GM23248 (cell line): ENCODE results near the gene MYH3. TPM values are rescaled to one million over a fixed set of nuclear protein-coding genes. Genes with fewer than 3 reads are reported as not detected.

Source experiments
- DNase-seq: peaks from one replicate; pipeline ENCODE4 v3.0.0-alpha.2; 2015
- H2AFZ ChIP-seq: fragments of 200-600 bp; sonication (generic); 2 replicates; pipeline ENCODE4 v1.6.1; 2016; ENCODE audit warnings: antibody characterized with exemption
- H3F3A ChIP-seq: fragments of 200-600 bp; sonication (generic); 2 replicates; pipeline ENCODE4 v1.6.1; 2016; ENCODE audit warnings: mild to moderate bottlenecking, antibody characterized with exemption, mixed run types; ENCODE audit not compliant: insufficient read depth
- H3K27ac ChIP-seq: fragments of 200-600 bp; sonication (generic); 2 replicates; pipeline ENCODE4 v1.5.1; 2016; ENCODE audit warnings: mild to moderate bottlenecking
- H3K27me3 ChIP-seq: fragments of 200-600 bp; sonication (generic); replicated peaks from 2 replicates; pipeline ENCODE4 v1.6.1; 2016; ENCODE audit warnings: mild to moderate bottlenecking; ENCODE audit not compliant: insufficient read depth
- H3K36me3 ChIP-seq: fragments of 200-600 bp; sonication (generic); 2 replicates; pipeline ENCODE4 v1.6.1; 2016; ENCODE audit warnings: low read depth, mild to moderate bottlenecking
- H3K4me1 ChIP-seq: fragments of 200-600 bp; sonication (generic); 2 replicates; pipeline ENCODE4 v1.6.1; 2016; ENCODE audit warnings: mild to moderate bottlenecking; ENCODE audit not compliant: insufficient read depth
- H3K4me2 ChIP-seq: fragments of 200-600 bp; sonication (generic); one replicate; pipeline ENCODE4 v1.6.1; 2016; ENCODE audit warnings: mild to moderate bottlenecking; ENCODE audit not compliant: unreplicated experiment
- H3K4me3 ChIP-seq: fragments of 200-600 bp; sonication (generic); 2 replicates; pipeline ENCODE4 v1.5.1; 2016; ENCODE audit warnings: mild to moderate bottlenecking
- H3K79me2 ChIP-seq: fragments of 200-600 bp; sonication (generic); 2 replicates; pipeline ENCODE4 v1.6.1; 2016; ENCODE audit warnings: mild to moderate bottlenecking; ENCODE audit not compliant: insufficient read depth
- H3K9ac ChIP-seq: fragments of 200-600 bp; sonication (generic); 2 replicates; pipeline ENCODE4 v1.6.1; 2016; ENCODE audit warnings: mild to moderate bottlenecking
- H3K9me2 ChIP-seq: fragments of 200-600 bp; sonication (generic); 2 replicates; pipeline ENCODE4 v1.6.1; 2016; ENCODE audit warnings: mixed run types, mild to moderate bottlenecking, moderate library complexity; ENCODE audit not compliant: insufficient read depth
- H3K9me3 ChIP-seq: fragments of 200-600 bp; sonication (generic); one replicate; pipeline ENCODE4 v1.6.1; 2017; ENCODE audit warnings: low read depth
- H4K20me1 ChIP-seq: fragments of 200-600 bp; sonication (generic); 2 replicates; pipeline ENCODE4 v1.6.0; 2016; ENCODE audit not compliant: insufficient read depth
- EZH2 ChIP-seq: fragments of 200-600 bp; sonication (generic); IDR thresholded peaks from 2 replicates; pipeline ENCODE4 v1.6.1; 2018; ENCODE audit warnings: antibody characterized with exemption, mild to moderate bottlenecking; ENCODE audit not compliant: insufficient read depth, poor library complexity, severe bottlenecking
- EZH2phosphoT487 ChIP-seq: fragments of 200-600 bp; sonication (generic); IDR thresholded peaks from 2 replicates; pipeline ENCODE4 v1.6.1; 2018; ENCODE audit warnings: antibody characterized with exemption, moderate library complexity, mild to moderate bottlenecking, low read depth; ENCODE audit not compliant: insufficient read depth
- WGBS, 2 experiments: methylation state at CpG; one replicate each; pipeline ENCODE4 v1.1.6; 2015 to 2017; ENCODE audit warnings: low lambda C conversion rate in 2 of 2, low coverage in 1 of 2; ENCODE audit errors: missing lambda C conversion rate in 2 of 2; 5-methylcytosine and 5-hydroxymethylcytosine counted together
- in situ Hi-C: fragments of 300-500 bp; cut with MboI; formaldehyde crosslinking; loops from 2 replicates; pipeline ENCODE4 v1.15.0; 2020
- polyA plus RNA-seq: library from polyadenylated mRNA; unstranded; fragments of >200 nt; fragmentation: Nextera tagmentation; extraction: Ambion mirVana; gene quantifications from 2 replicates; pipeline ENCODE4 v1.2.1, GENCODE V29; 2016
- total RNA-seq: library from RNA; depleted of rRNA; stranded (reverse); fragments of >200 nt; shearing (Covaris generic); gene quantifications from 2 replicates; pipeline ENCODE4 v1.2.3, GENCODE V29; 2014

Gene MYH3
- total and polyA plus RNA-seq, 2 experiments from 2014 or later = 0.26 to 3.1 TPM

- H3K79me2 ChIP-seq = no peaks in the 10 kb centered on the region
- H3K4me1 ChIP-seq = no peaks in the 10 kb centered on the region
- H3K9me3 ChIP-seq = no peaks in the 10 kb centered on the region
- H2AFZ ChIP-seq = no peak overlapping the region
- no peaks in the 10 kb centered on the region for H3K9me2 ChIP-seq
- H3K9ac ChIP-seq = no peak overlapping the region
- H3K4me2 ChIP-seq = no peak overlapping the region
- H3F3A ChIP-seq = no peaks in the 10 kb centered on the region
- no peak overlapping the region for H3K27ac ChIP-seq
- no peaks in the 10 kb centered on the region for H3K27me3 ChIP-seq
- WGBS, 2 experiments = 63% methylated on average over 10 of the region's 10 CpGs
- no peaks in the 10 kb centered on the region for H3K36me3 ChIP-seq
- no peak for DNase-seq
- no peak overlapping the region for H3K4me3 ChIP-seq
- in situ Hi-C loops = no loop called here
- no peaks in the 10 kb centered on the region for H4K20me1 ChIP-seq
- no peak for TF ChIP-seq EZH2phosphoT487
- no peak for TF ChIP-seq EZH2
Observed at GRCh38 chr17:10657879-10658278, 770 bp upstream of the MYH3 start.

- 64 to 65% methylated on average over 5 of the region's 5 CpGs for WGBS, 2 experiments
- no peaks in the 10 kb centered on the region for H3K9me3 ChIP-seq
- H3K4me2 ChIP-seq = no peak overlapping the region
- H3K4me1 ChIP-seq = no peaks in the 10 kb centered on the region
- H3F3A ChIP-seq = no peaks in the 10 kb centered on the region
- in situ Hi-C loops = no loop called here
- no peak overlapping the region for H3K9ac ChIP-seq
- H3K4me3 ChIP-seq = no peak overlapping the region
- H3K79me2 ChIP-seq = no peaks in the 10 kb centered on the region
- H3K27me3 ChIP-seq = no peaks in the 10 kb centered on the region
- no peaks in the 10 kb centered on the region for H3K9me2 ChIP-seq
- H4K20me1 ChIP-seq = no peaks in the 10 kb centered on the region
- H3K27ac ChIP-seq = no peak overlapping the region
- no peak for TF ChIP-seq EZH2phosphoT487
- TF ChIP-seq EZH2 = no peak
- no peak overlapping the region for H2AFZ ChIP-seq
- no peaks in the 10 kb centered on the region for H3K36me3 ChIP-seq
- no peak for DNase-seq
Observed at GRCh38 chr17:10653987-10654386, 3.1 kb downstream of the MYH3 start.

- Histone ChIP-seq H3K4me3 (no peak overlapping the region), H3K9me3 (no peaks in the 10 kb centered on the region), H3K4me2 (no peak overlapping the region), H3K27ac (no peak overlapping the region), H3K4me1 (no peaks in the 10 kb centered on the region), H3K79me2 (no peaks in the 10 kb centered on the region), H3K9ac (no peak overlapping the region), H3K36me3 (no peaks in the 10 kb centered on the region), H3K9me2 (no peaks in the 10 kb centered on the region), H2AFZ (no peak overlapping the region), H4K20me1 (no peaks in the 10 kb centered on the region), H3F3A (no peaks in the 10 kb centered on the region), H3K27me3 (no peaks in the 10 kb centered on the region)
- in situ Hi-C loops = no loop called here
- DNase-seq = no peak
- WGBS, 2 experiments = 78 to 81% methylated on average over 10 to 11 of the region's 11 CpGs
- TF ChIP-seq EZH2phosphoT487 = no peak
- TF ChIP-seq EZH2 = no peak
Observed at GRCh38 chr17:10652984-10653659, 4.0 kb downstream of the MYH3 start.

- in situ Hi-C loops = no loop called here
- H3K9me3 ChIP-seq = no peaks in the 10 kb centered on the region
- H2AFZ ChIP-seq = no peak overlapping the region
- no peaks in the 10 kb centered on the region for H3K36me3 ChIP-seq
- no peaks in the 10 kb centered on the region for H3K9me2 ChIP-seq
- no peaks in the 10 kb centered on the region for H3K27me3 ChIP-seq
- H3K27ac ChIP-seq = no peak overlapping the region
- H3K79me2 ChIP-seq = no peaks in the 10 kb centered on the region
- no peaks in the 10 kb centered on the region for H4K20me1 ChIP-seq
- DNase-seq = no peak
- TF ChIP-seq EZH2 = no peak
- no peak for TF ChIP-seq EZH2phosphoT487
- no peaks in the 10 kb centered on the region for H3F3A ChIP-seq
- H3K4me3 ChIP-seq = no peak overlapping the region
- no peak overlapping the region for H3K4me2 ChIP-seq
- H3K4me1 ChIP-seq = no peaks in the 10 kb centered on the region
- 92% methylated on average over 9 of the region's 9 CpGs for WGBS, 2 experiments
- no peak overlapping the region for H3K9ac ChIP-seq
Observed at GRCh38 chr17:10651927-10652326, 5.2 kb downstream of the MYH3 start.

GRCh38 chr17:10649602-10650001 is 7.5 kb downstream of the MYH3 start:
- Histone ChIP-seq H4K20me1 (no peaks in the 10 kb centered on the region), H2AFZ (no peak overlapping the region), H3K27me3 (no peaks in the 10 kb centered on the region), H3K4me2 (no peak overlapping the region), H3K79me2 (no peaks in the 10 kb centered on the region), H3K36me3 (no peaks in the 10 kb centered on the region), H3F3A (no peaks in the 10 kb centered on the region), H3K4me1 (no peaks in the 10 kb centered on the region), H3K9me3 (no peaks in the 10 kb centered on the region), H3K9ac (no peak overlapping the region), H3K4me3 (no peak overlapping the region), H3K9me2 (no peaks in the 10 kb centered on the region), H3K27ac (no peak overlapping the region)
- no peak for DNase-seq
- 94 to 97% methylated on average over 5 of the region's 5 CpGs for WGBS, 2 experiments
- in situ Hi-C loops = loop anchor here (10.0 to 25.0 kb wide), 2 partner anchors 195 to 1313 kb away; no protein-coding TSS in a partner anchor
- TF ChIP-seq EZH2phosphoT487 (no peak), EZH2 (no peak)
